Vagina (tissue), 2 donors: ENCODE data around the gene SLC22A23. TPM values are rescaled to one million over a fixed set of nuclear protein-coding genes. Genes with fewer than 3 reads are reported as not detected.

Experiments
- DNase-seq, 2 donors: peaks; one replicate each; pipeline ENCODE4 v3.0.0-alpha.2; 2017; ENCODE audit errors: extremely low spot score in 2 of 2
- H3K27ac ChIP-seq: fragments of 200-600 bp; sonication (generic); one replicate; pipeline ENCODE4 v1.5.1; 2019
- H3K27me3 ChIP-seq: fragments of 200-600 bp; sonication (generic); one replicate; pipeline ENCODE4 v1.5.1; 2019
- H3K36me3 ChIP-seq, 2 donors: fragments of 200-600 bp; sonication (generic); one replicate each; pipeline ENCODE4 v1.5.1; 2017 to 2019
- H3K4me1 ChIP-seq: fragments of 200-600 bp; sonication (generic); one replicate; pipeline ENCODE4 v1.5.1; 2019
- H3K4me3 ChIP-seq, 2 donors: fragments of 200-600 bp; sonication (generic); 1 replicate in 1 of 2; 2 replicates in 1 of 2; pipeline ENCODE4 v1.5.1; 2016 to 2019
- H3K9me3 ChIP-seq: fragments of 200-600 bp; sonication (generic); one replicate; pipeline ENCODE4 v1.5.1; 2019
- CTCF ChIP-seq, 3 experiments: fragments of 450-650 bp in 2 of 3; fragments of 200-600 bp in 1 of 3; sonication (generic) in 1 of 3; IDR thresholded peaks; one replicate each; pipeline ENCODE4 v1.5.1; 2017 to 2019; ENCODE audit warnings: antibody characterized with exemption in 3 of 3, mild to moderate bottlenecking in 2 of 3, moderate library complexity in 2 of 3
- POLR2A ChIP-seq, 2 donors: fragments of 450-650 bp; IDR thresholded peaks; one replicate each; pipeline ENCODE4 v1.6.1; 2017; ENCODE audit warnings: antibody characterized with exemption in 2 of 2, mild to moderate bottlenecking in 2 of 2, moderate library complexity in 2 of 2
- POLR2AphosphoS5 ChIP-seq, 2 donors: sonication (generic); formaldehyde crosslinking; IDR thresholded peaks; one replicate each; pipeline ENCODE4 v1.9.0; 2017; ENCODE audit warnings: antibody characterized with exemption in 2 of 2, mild to moderate bottlenecking in 2 of 2, low read depth in 1 of 2; ENCODE audit not compliant: insufficient read depth in 1 of 2
- intact Hi-C: fragments of 100-400 bp; cut with DNase I; formaldehyde crosslinking; loops from one replicate; pipeline ENCODE4 v1.15.1; 2023
- total RNA-seq: library from RNA; depleted of rRNA; stranded (reverse); fragments of >200 nt; gene quantifications from one replicate; pipeline ENCODE4 v1.2.3, GENCODE V29; 2016

Gene SLC22A23
- total RNA-seq, 1 donor from 2014 or later, result 40.5 TPM

GRCh38 chr6:3251462-3252314 lies 205.2 kb downstream of the SLC22A23 start:
- intact Hi-C loops, result no loop called here

DNA sequence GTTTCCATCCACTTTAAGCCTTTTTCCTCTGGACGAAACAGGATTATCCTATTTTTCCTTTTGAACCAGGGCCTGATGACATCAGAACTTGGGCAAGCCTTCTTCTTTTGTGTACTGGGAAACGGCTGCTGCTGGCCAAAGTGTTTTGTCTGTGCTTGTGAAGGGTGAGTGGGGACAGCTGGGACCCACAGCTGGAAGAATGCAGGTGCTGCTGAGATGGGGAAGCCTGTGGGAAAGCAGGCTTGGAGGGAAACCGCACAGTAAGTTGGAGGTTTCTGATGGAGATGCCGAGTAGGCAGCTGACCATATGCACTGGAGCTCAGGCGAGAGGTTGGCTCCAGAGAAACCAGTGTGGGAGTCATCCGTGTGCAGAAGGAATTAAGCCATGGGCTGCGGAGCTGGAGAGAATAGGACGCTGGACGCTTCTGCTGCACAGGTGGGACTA lies 206.6 kb downstream of the SLC22A23 start:
- H3K9me3 ChIP-seq, result no peaks in the 10 kb centered on the region
- H3K27ac ChIP-seq, result no peak overlapping the region
- no peak for DNase-seq
- H3K4me1 ChIP-seq, result peaks cover 28% of the 10 kb centered on the region
- no peaks in the 10 kb centered on the region for H3K27me3 ChIP-seq
- intact Hi-C loops, result no loop called here
- no peak overlapping the region for H3K4me3 ChIP-seq
- no peaks in the 10 kb centered on the region for H3K36me3 ChIP-seq
- no peak for TF ChIP-seq CTCF (IDR thresholded peaks at IDR 0.05)
- TF ChIP-seq POLR2A (IDR thresholded peaks at IDR 0.05), result no peak
- TF ChIP-seq POLR2AphosphoS5 (IDR thresholded peaks at IDR 0.05; ENCODE audit: insufficient read depth in 1 of 2, low read depth in 1 of 2), result no peak

More at GRCh38 chr6:3251462-3252314, 205.2 kb downstream of the SLC22A23 start:
- H3K9me3 ChIP-seq, result no peaks in the 10 kb centered on the region
- no peaks in the 10 kb centered on the region for H3K27me3 ChIP-seq
- TF ChIP-seq CTCF (IDR thresholded peaks at IDR 0.05) (peak; percentile 92 to 96 (median 95)), POLR2A (IDR thresholded peaks at IDR 0.05) (no peak), POLR2AphosphoS5 (IDR thresholded peaks at IDR 0.05; ENCODE audit: insufficient read depth in 1 of 2, low read depth in 1 of 2) (peak in 1 of 2 donors; percentile 76)
- H3K4me1 ChIP-seq, result peaks cover 28% of the 10 kb centered on the region
- peak overlapping the region in 1 of 2 donors; percentile 16 for H3K4me3 ChIP-seq
- H3K27ac ChIP-seq, result no peak overlapping the region
- no peaks in the 10 kb centered on the region for H3K36me3 ChIP-seq
- no peak for DNase-seq

GRCh38 chr6:3249821-3250220 lies 207.0 kb downstream of the SLC22A23 start:
- no peak overlapping the region for H3K4me3 ChIP-seq
- H3K4me1 ChIP-seq, result peaks cover 28% of the 10 kb centered on the region
- no peaks in the 10 kb centered on the region for H3K9me3 ChIP-seq
- no peak overlapping the region for H3K27ac ChIP-seq
- H3K36me3 ChIP-seq, result no peaks in the 10 kb centered on the region
- no peak for DNase-seq
- H3K27me3 ChIP-seq, result no peaks in the 10 kb centered on the region
- TF ChIP-seq CTCF (IDR thresholded peaks at IDR 0.05) (no peak), POLR2A (IDR thresholded peaks at IDR 0.05) (no peak), POLR2AphosphoS5 (IDR thresholded peaks at IDR 0.05; ENCODE audit: insufficient read depth in 1 of 2, low read depth in 1 of 2) (no peak)
- intact Hi-C loops, result no loop called here

GRCh38 chr6:3247255-3248146 lies 209.3 kb downstream of the SLC22A23 start:
- peaks cover 28% of the 10 kb centered on the region for H3K4me1 ChIP-seq
- intact Hi-C loops, result no loop called here
- H3K36me3 ChIP-seq, result no peaks in the 10 kb centered on the region
- no peak for TF ChIP-seq POLR2A (IDR thresholded peaks at IDR 0.05)
- peak in 1 of 2 donors; percentile 52 for TF ChIP-seq POLR2AphosphoS5 (IDR thresholded peaks at IDR 0.05; ENCODE audit: insufficient read depth in 1 of 2, low read depth in 1 of 2)
- TF ChIP-seq CTCF (IDR thresholded peaks at IDR 0.05), result no peak
- no peaks in the 10 kb centered on the region for H3K9me3 ChIP-seq
- DNase-seq, result no peak
- H3K4me3 ChIP-seq, result peak overlapping the region; percentile 23 to 40
- H3K27ac ChIP-seq, result peak overlapping the region; percentile 47
- H3K27me3 ChIP-seq, result no peaks in the 10 kb centered on the region
